ENCODE data around the gene IRF2BPL.
A peak's percentile ranks its signal among the peaks of the same experiment; 100 is the strongest.

IRF2BPL gene

GRCh38 chr14:77028384-77029231, at the start of gene IRF2BPL:
Gene IRF2BPL (minus strand): TSS chr14:77028708. CDS start chr14:77027792, 916 bp downstream.
- in situ Hi-C loops (cut with MboI; ENCODE audit: low pct_unique_long_range_greater_than_20kb, low sequenced_read_pairs, unreplicated experiment): no loop called here
- TF ChIP-seq CTCF (IDR thresholded peaks at IDR 0.05; ENCODE audit: extremely low read depth, insufficient read depth, missing control alignments): no peak
- DNase-seq (ENCODE audit: low spot score): peak; percentile 99

- no peak for DNase-seq (ENCODE audit: low spot score)
- in situ Hi-C loops (cut with MboI; ENCODE audit: low pct_unique_long_range_greater_than_20kb, low sequenced_read_pairs, unreplicated experiment): no loop called here
- TF ChIP-seq CTCF (IDR thresholded peaks at IDR 0.05; ENCODE audit: extremely low read depth, insufficient read depth, missing control alignments): no peak
Measured at GRCh38 chr14:77077040-77077439, 48.5 kb upstream of the IRF2BPL start.

GRCh38 chr14:77076113-77076631, 47.7 kb upstream of the IRF2BPL start:
- in situ Hi-C loops (cut with MboI; ENCODE audit: low pct_unique_long_range_greater_than_20kb, low sequenced_read_pairs, unreplicated experiment): no loop called here
- TF ChIP-seq CTCF (IDR thresholded peaks at IDR 0.05; ENCODE audit: extremely low read depth, insufficient read depth, missing control alignments): no peak
- no peak for DNase-seq (ENCODE audit: low spot score)

- in situ Hi-C loops (cut with MboI; ENCODE audit: low pct_unique_long_range_greater_than_20kb, low sequenced_read_pairs, unreplicated experiment): loop anchor here (25.0 kb wide), 1 partner anchor 363 kb away; no protein-coding TSS in a partner anchor
Measured at GRCh38 chr14:77074969-77075368, 46.5 kb upstream of the IRF2BPL start.

GRCh38 chr14:77071938-77072388, 43.5 kb upstream of the IRF2BPL start:
- no peak for DNase-seq (ENCODE audit: low spot score)
- in situ Hi-C loops (cut with MboI; ENCODE audit: low pct_unique_long_range_greater_than_20kb, low sequenced_read_pairs, unreplicated experiment): loop anchor here (25.0 kb wide), 1 partner anchor 360 kb away; no protein-coding TSS in a partner anchor
- TF ChIP-seq CTCF (IDR thresholded peaks at IDR 0.05; ENCODE audit: extremely low read depth, insufficient read depth, missing control alignments): no peak

More at GRCh38 chr14:77074969-77075368, 46.5 kb upstream of the IRF2BPL start:
- TF ChIP-seq CTCF (IDR thresholded peaks at IDR 0.05; ENCODE audit: extremely low read depth, insufficient read depth, missing control alignments): no peak
- DNase-seq (ENCODE audit: low spot score): no peak

- no peak for TF ChIP-seq CTCF (IDR thresholded peaks at IDR 0.05; ENCODE audit: extremely low read depth, insufficient read depth, missing control alignments)
- in situ Hi-C loops (cut with MboI; ENCODE audit: low pct_unique_long_range_greater_than_20kb, low sequenced_read_pairs, unreplicated experiment): loop anchor here (10.0 to 25.0 kb wide), 2 partner anchors 185 to 357 kb away; no protein-coding TSS in a partner anchor
- no peak for DNase-seq (ENCODE audit: low spot score)
Measured at GRCh38 chr14:77069551-77069950, 41.0 kb upstream of the IRF2BPL start.
